Naive thymus-derived CD8-positive, alpha-beta T cell (primary cell): ENCODE results near the gene PLRG1. TPM values are rescaled to one million over a fixed set of nuclear protein-coding genes. Genes with fewer than 3 reads are reported as not detected.
"Not testable (repeated sequence)": the region's sequence is repeated elsewhere in the genome, so short reads cannot be mapped to it uniquely, and the experiment has no call there.

Experiments
- ATAC-seq, 2 donors: fragments of 150-1000 bp; cut with Tn5 transposase in 1 of 2; sonication (Bioruptor Pico), chemical (Tn5 transposase) in 1 of 2; 1 replicate in 1 of 2; 2 replicates in 1 of 2; pipeline ENCODE4 v1.10.0; 2021; ENCODE audit warnings: mild to moderate bottlenecking in 2 of 2, moderate library complexity in 2 of 2
- POLR2A ChIA-PET: fragments of 350-600 bp; sonication (Branson Sonifier 250); formaldehyde crosslinking; loops from one replicate; lab custom pipeline; 2021; ENCODE audit warnings: antibody characterized with exemption; lab: Charles Lee
- DNase-seq, 10 donors: peaks; one replicate each; pipeline versions ENCODE4 v3.0.0 to v3.0.0-alpha.2; 2020 to 2022
- H3K27ac Mint-ChIP-seq, 10 donors: one replicate each; pipeline ENCODE4 v1.8.0; 2020 to 2022; ENCODE audit warnings: mild to moderate bottlenecking in 10 of 10, mixed read lengths in 10 of 10, moderate library complexity in 4 of 10, inconsistent platforms in 1 of 10
- H3K27me3 Mint-ChIP-seq, 5 donors: one replicate each; pipeline ENCODE4 v1.8.0; 2021 to 2022; ENCODE audit warnings: mixed read lengths in 5 of 5
- H3K36me3 Mint-ChIP-seq, 3 donors: one replicate each; pipeline ENCODE4 v1.8.0; 2020 to 2022; ENCODE audit warnings: mixed read lengths in 3 of 3, mild to moderate bottlenecking in 2 of 3, inconsistent platforms in 1 of 3
- H3K4me1 Mint-ChIP-seq, 4 donors: one replicate each; pipeline ENCODE4 v1.8.0; 2021 to 2022; ENCODE audit warnings: mixed read lengths in 4 of 4
- H3K4me3 Mint-ChIP-seq, 10 donors: one replicate each; pipeline ENCODE4 v1.8.0; 2020 to 2022; ENCODE audit warnings: mild to moderate bottlenecking in 10 of 10, mixed read lengths in 10 of 10, moderate library complexity in 6 of 10, inconsistent platforms in 1 of 10
- H3K9me3 Mint-ChIP-seq, 9 donors: one replicate each; pipeline ENCODE4 v1.8.0; 2020 to 2022; ENCODE audit warnings: mixed read lengths in 9 of 9, mild to moderate bottlenecking in 3 of 9, inconsistent platforms in 1 of 9, moderate library complexity in 1 of 9
- polyA plus RNA-seq, 3 donors: library from polyadenylated mRNA; unstranded; fragments of 300-500 nt; fragmentation: Illumina TruSeq; gene quantifications; one replicate each; pipeline ENCODE4 v1.2.3, GENCODE V29; 2021
- total RNA-seq, 8 experiments: library from RNA in 2 of 8; stranded (reverse) in 2 of 8; gene quantifications; one replicate each; pipeline ENCODE4 v1.2.3 and lab custom pipeline; 2021 to 2026

Gene PLRG1
- total RNA-seq: 10 to 100 TPM; 90.4 to 92.4 TPM
- 10 to 100 TPM; 86.2 to 92.3 (median 89.3) TPM for polyA plus RNA-seq
- total RNA-seq (lab: John Stamatoyannopoulos, UW): 50.4 to 150 (median 95.7) reads per million in 6 experiments

- peak within 1 kb of the TSS; percentile 96 to 100 (median 98) for H3K4me3 Mint-ChIP-seq
- DNase-seq (peak; percentile 89 to 98 (median 96)), ATAC-seq (peak; percentile 94 to 96)
- H3K36me3 Mint-ChIP-seq: peaks cover 0 to 28% (median 0%) of the 10 kb centered on the region in 3 donors
- H3K27ac Mint-ChIP-seq: peak within 1 kb of the TSS; percentile 95 to 99 (median 97)
- no peaks in the 10 kb centered on the region for H3K9me3 Mint-ChIP-seq
- H3K4me1 Mint-ChIP-seq: peaks cover 13 to 39% (median 25%) of the 10 kb centered on the region in 4 donors
- POLR2A ChIA-PET: interaction anchor here (0.9 to 1.0 kb wide), 2 partner anchors 219 to 1403 kb away, joined by 3 to 5 read pairs; partner anchors contain the start of gene CTSO
- no peaks in the 10 kb centered on the region for H3K27me3 Mint-ChIP-seq
Measured at GRCh38 chr4:154549894-154550790, at the start of gene PLRG1. TSS of gene PLRG1 (minus strand) at chr4:154550400. CDS start at chr4:154550308, 92 bp downstream.

- peaks cover 0 to 4% (median 0%) of the 10 kb centered on the region in 4 donors for H3K4me1 Mint-ChIP-seq
- H3K27ac Mint-ChIP-seq: no peak overlapping the region
- POLR2A ChIA-PET: no interaction called here
- H3K27me3 Mint-ChIP-seq: peaks cover 8 to 59% (median 14%) of the 10 kb centered on the region in 5 donors
- ATAC-seq: no peak
- H3K9me3 Mint-ChIP-seq: peaks cover 0 to 2% (median 0%) of the 10 kb centered on the region in 9 donors
- no peak overlapping the region for H3K4me3 Mint-ChIP-seq
- no peak for DNase-seq
- H3K36me3 Mint-ChIP-seq: no peaks in the 10 kb centered on the region
Measured at GRCh38 chr4:154597798-154598774, 47.9 kb upstream of the PLRG1 start.

- H3K4me1 Mint-ChIP-seq, H3K27ac Mint-ChIP-seq, H3K9me3 Mint-ChIP-seq, H3K36me3 Mint-ChIP-seq, DNase-seq, POLR2A ChIA-PET, H3K4me3 Mint-ChIP-seq, ATAC-seq: not testable (repeated sequence)
- peaks cover 4 to 51% (median 11%) of the 10 kb centered on the region in 5 donors for H3K27me3 Mint-ChIP-seq
Measured at GRCh38 chr4:154597281-154597680, 47.1 kb upstream of the PLRG1 start.

GRCh38 chr4:154595807-154596206 is 45.6 kb upstream of the PLRG1 start:
- Mint-ChIP-seq H3K4me3 (no peak overlapping the region), H3K36me3 (no peaks in the 10 kb centered on the region), H3K27ac (no peak overlapping the region), H3K9me3 (peaks cover 0 to 5% (median 0%) of the 10 kb centered on the region in 9 donors), H3K4me1 (no peaks in the 10 kb centered on the region), H3K27me3 (peaks cover 4 to 49% (median 10%) of the 10 kb centered on the region in 5 donors)
- no peak for ATAC-seq
- POLR2A ChIA-PET: no interaction called here
- no peak for DNase-seq

GRCh38 chr4:154594343-154594742 is 44.1 kb upstream of the PLRG1 start:
- H3K4me3 Mint-ChIP-seq, H3K9me3 Mint-ChIP-seq, H3K4me1 Mint-ChIP-seq, ATAC-seq, H3K36me3 Mint-ChIP-seq, POLR2A ChIA-PET, DNase-seq, H3K27ac Mint-ChIP-seq: not testable (repeated sequence)
- peaks cover 10 to 57% (median 13%) of the 10 kb centered on the region in 5 donors for H3K27me3 Mint-ChIP-seq

- DNase-seq (no peak), ATAC-seq (no peak)
- POLR2A ChIA-PET: no interaction called here
- Mint-ChIP-seq H3K27ac (no peak overlapping the region), H3K9me3 (peaks cover 0 to 5% (median 0%) of the 10 kb centered on the region in 9 donors), H3K36me3 (no peaks in the 10 kb centered on the region), H3K4me1 (no peaks in the 10 kb centered on the region), H3K27me3 (peaks cover 11 to 61% (median 14%) of the 10 kb centered on the region in 5 donors), H3K4me3 (no peak overlapping the region)
Measured at GRCh38 chr4:154593868-154594267, 43.7 kb upstream of the PLRG1 start.

- H3K4me3 Mint-ChIP-seq: no peak overlapping the region
- H3K4me1 Mint-ChIP-seq: no peaks in the 10 kb centered on the region
- DNase-seq (no peak), ATAC-seq (no peak)
- H3K27me3 Mint-ChIP-seq: peaks cover 11 to 53% (median 15%) of the 10 kb centered on the region in 5 donors
- H3K9me3 Mint-ChIP-seq: peaks cover 0 to 5% (median 0%) of the 10 kb centered on the region in 9 donors
- no peaks in the 10 kb centered on the region for H3K36me3 Mint-ChIP-seq
- H3K27ac Mint-ChIP-seq: no peak overlapping the region
- POLR2A ChIA-PET: no interaction called here
Measured at GRCh38 chr4:154591890-154592289, 41.7 kb upstream of the PLRG1 start.

GRCh38 chr4:154590329-154591006 is 40.3 kb upstream of the PLRG1 start, which contains the start of gene FGA:
TSS of gene FGA (minus strand) at chr4:154590742. CDS start at chr4:154590687, 55 bp downstream.
- Mint-ChIP-seq H3K27ac (no peak within 1 kb of the TSS), H3K4me3 (no peak within 1 kb of the TSS), H3K27me3 (peaks cover 14 to 58% (median 19%) of the 10 kb centered on the region in 5 donors), H3K36me3 (no peaks in the 10 kb centered on the region), H3K9me3 (peaks cover 0 to 3% (median 0%) of the 10 kb centered on the region in 9 donors), H3K4me1 (no peaks in the 10 kb centered on the region)
- DNase-seq (no peak), ATAC-seq (no peak)
- POLR2A ChIA-PET: no interaction called here

GRCh38 chr4:154589296-154590197 is 39.3 kb upstream of the PLRG1 start:
- no peaks in the 10 kb centered on the region for H3K4me1 Mint-ChIP-seq

GRCh38 chr4:154588198-154588597 is 38.0 kb upstream of the PLRG1 start:
- no peak for DNase-seq
- Mint-ChIP-seq H3K27me3 (peaks cover 14 to 48% (median 19%) of the 10 kb centered on the region in 5 donors), H3K36me3 (no peaks in the 10 kb centered on the region), H3K27ac (no peak overlapping the region), H3K9me3 (peaks cover 0 to 3% (median 0%) of the 10 kb centered on the region in 9 donors), H3K4me3 (no peak overlapping the region), H3K4me1 (no peaks in the 10 kb centered on the region)
- no peak for ATAC-seq
- POLR2A ChIA-PET: no interaction called here

More at GRCh38 chr4:154589296-154590197, 39.3 kb upstream of the PLRG1 start:
- Mint-ChIP-seq H3K36me3 (no peaks in the 10 kb centered on the region), H3K27me3 (peaks cover 14 to 58% (median 19%) of the 10 kb centered on the region in 5 donors), H3K9me3 (peaks cover 0 to 3% (median 0%) of the 10 kb centered on the region in 9 donors), H3K27ac (no peak overlapping the region), H3K4me3 (no peak overlapping the region)
- DNase-seq: no peak
- POLR2A ChIA-PET: no interaction called here
- no peak for ATAC-seq
